C4-2B (cell line): ENCODE data around the gene PHLPP2.

Source experiments
- CTCF ChIP-seq: fragments of 450-650 bp; conservative IDR thresholded peaks from 2 replicates; pipeline ENCODE4 v1.5.1; 2017; ENCODE audit warnings: mild to moderate bottlenecking
- ZFX ChIP-seq: fragments of 450-650 bp; IDR thresholded peaks from 2 replicates; pipeline ENCODE4 v1.6.1; 2017

DNA sequence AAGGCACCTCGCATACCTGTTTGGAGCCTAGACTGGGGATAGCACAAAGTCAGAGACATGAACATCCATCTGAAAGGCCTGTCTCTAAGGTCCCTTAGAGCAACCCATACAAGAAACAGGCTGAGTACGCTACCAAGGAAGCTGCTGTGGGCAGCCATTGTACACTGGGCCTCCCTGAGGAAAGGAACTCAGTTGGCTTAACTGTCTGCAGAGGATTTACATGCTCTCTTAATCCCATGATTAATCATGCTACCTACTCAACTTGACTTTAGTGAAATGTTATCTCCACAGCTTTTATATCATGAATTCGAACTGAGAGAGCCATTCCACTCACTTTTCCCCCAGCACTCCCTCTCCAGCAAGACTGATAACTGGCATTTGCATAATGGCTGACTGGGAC, 26.0 kb downstream of the PHLPP2 start:
- TF ChIP-seq CTCF (no peak), ZFX (no peak)
